Skeletal muscle satellite cell (primary cell): Measurements from ENCODE around the gene ATG3.
"Not testable (repeated sequence)": the region's sequence is repeated elsewhere in the genome, so short reads cannot be mapped to it uniquely, and the experiment has no call there.

Experiments
- H3K27me3 ChIP-seq: 2 replicates; pipeline ENCODE4 v1.7.0; 2013; ENCODE audit warnings: low read length; ENCODE audit not compliant: control insufficient read depth, insufficient read depth
- H3K36me3 ChIP-seq: 2 replicates; pipeline ENCODE4 v1.7.0; 2013; ENCODE audit warnings: mild to moderate bottlenecking, control low read depth, low read length; ENCODE audit not compliant: insufficient read depth
- H3K4me1 ChIP-seq: 2 replicates; pipeline ENCODE4 v1.7.0; 2013; ENCODE audit warnings: low read length; ENCODE audit not compliant: control insufficient read depth, insufficient read depth
- H3K4me2 ChIP-seq: 2 replicates; pipeline ENCODE4 v1.7.0; 2013; ENCODE audit warnings: mild to moderate bottlenecking, low read length
- H3K4me3 ChIP-seq: 2 replicates; pipeline ENCODE4 v1.7.0; 2013; ENCODE audit warnings: low read length
- H3K9ac ChIP-seq: 2 replicates; pipeline ENCODE4 v1.7.0; 2013; ENCODE audit warnings: mild to moderate bottlenecking, low read depth, low read length, moderate library complexity
- H3K9me3 ChIP-seq: replicated peaks from 2 replicates; pipeline ENCODE4 v1.7.0; 2013; ENCODE audit warnings: mild to moderate bottlenecking, control low read depth, low read length

ATG3 gene

DNA sequence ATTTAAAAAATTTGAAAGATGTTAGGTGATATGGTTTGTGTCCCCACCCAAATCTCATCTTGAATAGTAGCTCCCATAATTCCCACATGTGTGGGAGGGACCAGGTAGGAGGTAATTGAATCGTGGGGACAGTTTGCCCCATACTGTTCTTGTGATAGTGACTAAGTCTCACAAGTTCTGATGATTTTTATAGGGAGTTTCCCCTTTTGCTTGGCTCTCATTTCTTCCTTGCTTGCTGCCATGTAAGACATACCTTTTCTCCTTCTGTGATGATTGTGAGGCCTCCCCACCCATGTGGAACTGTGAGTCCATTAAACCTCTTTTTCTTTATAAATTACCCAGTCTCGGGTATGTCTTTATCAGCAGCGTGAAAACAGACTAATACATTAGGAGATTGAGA, 42.8 kb downstream of the ATG3 start:
- H3K4me1 ChIP-seq, H3K9ac ChIP-seq, H3K9me3 ChIP-seq: not testable (repeated sequence)

GRCh38 chr3:112514527-112515128, 47.1 kb downstream of the ATG3 start:
- Histone ChIP-seq H3K9me3 (no peaks in the 10 kb centered on the region), H3K4me1 (no peaks in the 10 kb centered on the region), H3K27me3 (no peaks in the 10 kb centered on the region), H3K36me3 (no peaks in the 10 kb centered on the region), H3K4me2 (no peak overlapping the region), H3K9ac (no peak overlapping the region), H3K4me3 (no peak overlapping the region)

More for the DNA sequence above, 42.8 kb downstream of the ATG3 start:
- H3K27me3 ChIP-seq, H3K36me3 ChIP-seq, H3K4me2 ChIP-seq, H3K4me3 ChIP-seq: not testable (repeated sequence)

- Histone ChIP-seq H3K9ac (no peak overlapping the region), H3K36me3 (no peaks in the 10 kb centered on the region), H3K4me2 (no peak overlapping the region), H3K4me1 (no peaks in the 10 kb centered on the region), H3K27me3 (no peaks in the 10 kb centered on the region), H3K4me3 (no peak overlapping the region), H3K9me3 (no peaks in the 10 kb centered on the region)
These were observed 49.4 kb downstream of the ATG3 start for GRCh38 chr3:112512320-112512719.

GRCh38 chr3:112508860-112509259, 52.9 kb downstream of the ATG3 start:
- Histone ChIP-seq H3K9me3 (no peaks in the 10 kb centered on the region), H3K27me3 (no peaks in the 10 kb centered on the region), H3K4me1 (no peaks in the 10 kb centered on the region), H3K4me2 (no peak overlapping the region), H3K4me3 (no peak overlapping the region), H3K36me3 (no peaks in the 10 kb centered on the region), H3K9ac (no peak overlapping the region)

- Histone ChIP-seq H3K27me3 (no peaks in the 10 kb centered on the region), H3K4me2 (no peak overlapping the region), H3K36me3 (no peaks in the 10 kb centered on the region), H3K9me3 (no peaks in the 10 kb centered on the region), H3K9ac (no peak overlapping the region), H3K4me3 (no peak overlapping the region), H3K4me1 (no peaks in the 10 kb centered on the region)
These were observed 53.5 kb downstream of the ATG3 start for GRCh38 chr3:112508261-112508660.

- Histone ChIP-seq H3K27me3 (no peaks in the 10 kb centered on the region), H3K9me3 (no peaks in the 10 kb centered on the region), H3K9ac (no peak overlapping the region), H3K4me3 (no peak overlapping the region), H3K4me2 (no peak overlapping the region), H3K4me1 (no peaks in the 10 kb centered on the region), H3K36me3 (no peaks in the 10 kb centered on the region)
These were observed 55.9 kb downstream of the ATG3 start for GRCh38 chr3:112505907-112506306.

GRCh38 chr3:112504123-112504522, 57.6 kb downstream of the ATG3 start:
- Histone ChIP-seq H3K9ac (no peak overlapping the region), H3K4me1 (no peaks in the 10 kb centered on the region), H3K27me3 (no peaks in the 10 kb centered on the region), H3K36me3 (no peaks in the 10 kb centered on the region), H3K9me3 (no peaks in the 10 kb centered on the region), H3K4me2 (no peak overlapping the region), H3K4me3 (no peak overlapping the region)

DNA sequence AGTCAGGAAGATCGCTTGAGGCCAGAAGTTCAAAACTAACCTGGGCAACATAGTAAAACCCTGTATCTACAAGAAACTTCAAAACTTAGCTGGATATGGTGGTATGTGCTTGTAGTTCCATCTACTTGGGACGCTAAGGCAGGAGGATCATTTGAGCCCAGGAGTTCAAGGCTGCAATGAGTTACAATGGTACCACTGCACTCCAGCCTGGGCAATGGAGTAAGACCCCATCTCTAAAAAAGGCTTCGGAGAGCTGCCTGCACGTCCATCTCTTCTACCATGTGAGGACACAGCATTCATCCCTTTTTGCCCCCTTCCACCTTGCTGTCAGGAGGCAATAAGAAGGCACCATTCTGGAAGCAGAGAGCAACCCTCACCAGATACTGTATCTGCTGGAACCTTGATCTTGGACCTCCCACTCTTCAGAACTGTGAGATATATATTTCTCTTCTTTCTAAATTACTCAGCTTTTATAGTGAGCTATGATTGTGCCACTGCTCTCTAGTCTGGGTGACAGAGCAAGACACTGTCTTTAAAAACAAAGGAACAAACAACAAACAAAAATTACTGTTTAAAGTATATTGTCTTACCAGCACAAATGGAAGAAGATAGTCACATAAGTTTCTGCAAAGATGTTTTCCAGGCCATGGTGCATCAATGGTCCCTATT, 58.3 kb downstream of the ATG3 start:
- Histone ChIP-seq H3K27me3 (no peaks in the 10 kb centered on the region), H3K4me1 (no peaks in the 10 kb centered on the region), H3K4me2 (no peak overlapping the region), H3K36me3 (no peaks in the 10 kb centered on the region), H3K4me3 (no peak overlapping the region), H3K9ac (no peak overlapping the region), H3K9me3 (no peaks in the 10 kb centered on the region)

DNA sequence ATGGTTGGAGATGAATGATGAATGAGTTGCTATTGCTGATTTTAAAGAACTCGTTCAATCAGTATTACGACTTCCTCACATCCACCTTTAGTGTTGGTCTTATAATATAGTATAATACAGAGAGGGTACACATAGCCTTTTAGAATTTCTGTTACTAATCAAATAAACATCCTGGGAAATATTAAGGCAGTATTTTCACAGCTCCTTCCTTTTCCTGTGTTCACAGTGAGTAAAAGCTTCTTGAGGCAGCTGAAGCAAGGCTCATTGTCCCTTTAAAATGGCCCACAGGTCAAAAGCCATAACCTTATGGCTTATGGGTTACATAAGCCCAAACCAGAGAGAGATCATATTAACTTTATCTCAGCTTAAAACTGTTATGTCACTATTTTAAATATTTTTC, 61.1 kb downstream of the ATG3 start:
- no peaks in the 10 kb centered on the region for H3K36me3 ChIP-seq
- H3K9me3 ChIP-seq: no peaks in the 10 kb centered on the region
- no peaks in the 10 kb centered on the region for H3K4me1 ChIP-seq
- H3K9ac ChIP-seq: no peak overlapping the region
- H3K27me3 ChIP-seq: no peaks in the 10 kb centered on the region
- no peak overlapping the region for H3K4me3 ChIP-seq
- no peak overlapping the region for H3K4me2 ChIP-seq

GRCh38 chr3:112498914-112499711, 62.6 kb downstream of the ATG3 start, which contains the start of gene BTLA:
Gene BTLA, minus strand, starts transcription at chr3:112499472. Its CDS starts 114 bp downstream, at chr3:112499358.
- Histone ChIP-seq H3K4me2 (no peak within 1 kb of the TSS), H3K4me3 (no peak within 1 kb of the TSS), H3K9ac (no peak within 1 kb of the TSS), H3K4me1 (no peaks in the 10 kb centered on the region), H3K9me3 (no peaks in the 10 kb centered on the region), H3K36me3 (no peaks in the 10 kb centered on the region), H3K27me3 (no peaks in the 10 kb centered on the region)

DNA sequence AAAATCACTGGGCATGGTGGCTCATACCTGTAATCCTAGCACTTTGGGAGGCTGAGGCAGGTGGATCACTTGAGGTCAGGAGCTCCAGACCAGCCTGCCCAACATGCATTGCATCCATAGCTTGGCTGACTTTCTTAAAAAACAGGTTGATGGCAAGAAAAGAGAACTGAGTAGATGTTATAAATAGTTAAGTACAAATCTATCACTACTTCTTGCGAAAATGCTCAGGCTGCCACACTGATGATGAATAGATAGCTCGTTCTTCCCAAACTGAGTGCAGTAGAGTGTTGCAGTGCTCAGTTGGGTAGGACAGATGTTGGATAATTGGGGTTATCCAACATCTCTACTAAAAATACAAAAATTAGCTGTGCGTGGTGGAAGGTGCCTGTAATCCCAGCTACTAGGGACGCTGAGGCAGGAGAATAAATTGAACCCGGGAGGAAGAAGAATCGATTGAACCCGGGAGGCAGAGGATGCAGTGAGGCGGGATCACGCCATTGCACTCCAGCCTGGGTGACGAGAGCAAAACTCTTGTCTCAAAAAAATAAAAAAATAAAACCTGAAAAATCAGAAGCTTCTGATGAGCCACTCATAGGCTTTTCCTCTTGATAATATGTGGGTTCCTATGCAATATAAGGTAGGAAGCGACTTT, 63.7 kb downstream of the ATG3 start:
- no peak overlapping the region for H3K4me3 ChIP-seq
- no peaks in the 10 kb centered on the region for H3K9me3 ChIP-seq
- H3K4me2 ChIP-seq: no peak overlapping the region
- H3K4me1 ChIP-seq: no peaks in the 10 kb centered on the region
- H3K36me3 ChIP-seq: no peaks in the 10 kb centered on the region
- no peaks in the 10 kb centered on the region for H3K27me3 ChIP-seq
- H3K9ac ChIP-seq: no peak overlapping the region
